HepG2 (cell line): ENCODE data around the gene ADAM15. TPM values are rescaled to one million over a fixed set of nuclear protein-coding genes. Genes with fewer than 3 reads are reported as not detected.
A peak's percentile ranks its signal among the peaks of the same experiment; 100 is the strongest.

Source experiments
- CHD4 ChIP-seq: fragments of 200-600 bp; sonication (generic); IDR thresholded peaks from 2 replicates; pipeline ENCODE4 v1.7.0; 2017; ENCODE audit warnings: mild to moderate bottlenecking, low read length, borderline replicate concordance
- DMTF1 ChIP-seq: sonication (generic); formaldehyde crosslinking; IDR thresholded peaks from 2 replicates; pipeline ENCODE4 v1.4.0; 2020; ENCODE audit warnings: mild to moderate bottlenecking, missing genetic modification reagents
- ESRRA ChIP-seq: sonication (generic); formaldehyde crosslinking; IDR thresholded peaks from 2 replicates; pipeline ENCODE4 v1.5.1; 2020; ENCODE audit warnings: mild to moderate bottlenecking, low read depth, missing genetic modification reagents
- HDAC2 ChIP-seq: sonication (generic); formaldehyde crosslinking; IDR thresholded peaks from 2 replicates; pipeline ENCODE4 v1.4.0; 2020; ENCODE audit warnings: missing genetic modification reagents
- KDM5A ChIP-seq: fragments of 200-600 bp; sonication (generic); IDR thresholded peaks from 2 replicates; pipeline ENCODE4 v1.7.0; 2018; ENCODE audit warnings: antibody characterized with exemption, mild to moderate bottlenecking, low read length, borderline replicate concordance
- NCOA1 ChIP-seq: sonication (generic); formaldehyde crosslinking; IDR thresholded peaks from 2 replicates; pipeline ENCODE4 v1.9.0; 2021; ENCODE audit warnings: missing genetic modification reagents
- NR2F2 ChIP-seq: IDR thresholded peaks from 2 replicates; pipeline ENCODE4 v1.6.1; 2012; ENCODE audit warnings: low read depth, inconsistent platforms, borderline replicate concordance
- PAF1 ChIP-seq: IDR thresholded peaks from 2 replicates; pipeline ENCODE4 v1.6.1; 2016; ENCODE audit warnings: missing genetic modification reagents, missing compliant biosample characterization
- RCOR2 ChIP-seq: IDR thresholded peaks from 2 replicates; pipeline ENCODE4 v1.6.1; 2016; ENCODE audit warnings: missing biosample characterization, missing genetic modification reagents
- RORA ChIP-seq: sonication (generic); formaldehyde crosslinking; IDR thresholded peaks from 2 replicates; pipeline ENCODE4 v1.5.0; 2020; ENCODE audit warnings: mild to moderate bottlenecking, missing genetic modification reagents, moderate library complexity
- SRY ChIP-seq: sonication (generic); formaldehyde crosslinking; IDR thresholded peaks from 2 replicates; pipeline ENCODE4 v1.8.0; 2022; ENCODE audit warnings: mild to moderate bottlenecking, missing genetic modification reagents
- ZBTB20 ChIP-seq: sonication (generic); formaldehyde crosslinking; IDR thresholded peaks from 2 replicates; pipeline ENCODE4 v1.8.1; 2023; ENCODE audit warnings: missing genetic modification reagents, low read depth, mild to moderate bottlenecking, borderline replicate concordance
- ZMYM3 ChIP-seq: sonication (generic); formaldehyde crosslinking; IDR thresholded peaks from 2 replicates; pipeline ENCODE4 v1.5.1; 2020; ENCODE audit warnings: mild to moderate bottlenecking, missing genetic modification reagents
- ZNF558 ChIP-seq: sonication (generic); formaldehyde crosslinking; IDR thresholded peaks from 2 replicates; pipeline ENCODE4 v1.9.0; 2022; ENCODE audit warnings: mild to moderate bottlenecking, missing genetic modification reagents, borderline replicate concordance
- ZNF629 ChIP-seq: sonication (generic); formaldehyde crosslinking; conservative IDR thresholded peaks from 2 replicates; pipeline ENCODE4 v1.5.0; 2020; ENCODE audit warnings: missing genetic modification reagents
- ZSCAN21 ChIP-seq: sonication (generic); formaldehyde crosslinking; IDR thresholded peaks from 2 replicates; pipeline ENCODE4 v1.8.0; 2022; ENCODE audit warnings: mild to moderate bottlenecking, missing genetic modification reagents, moderate library complexity, borderline replicate concordance
- polyA plus RNA-seq, 8 experiments: library from polyadenylated mRNA; depleted of rRNA in 3 of 8; stranded (reverse) in 7 of 8; unstranded in 1 of 8; fragments of >200 nt; fragmentation: Illumina TruSeq in 4 of 8; extraction: Trizol in 4 of 8; gene quantifications; 2 replicates each; pipeline versions ENCODE4 v1.2.1 to v1.2.3, GENCODE V29; 2011 to 2016; ENCODE audit warnings: low read depth in 4 of 8, missing spikeins in 1 of 8, mixed read lengths in 1 of 8; ENCODE audit not compliant: insufficient read depth in 1 of 8
- total RNA-seq, 5 experiments: library from RNA; depleted of rRNA; stranded (reverse); fragments of >200 nt; fragmentation: Illumina TruSeq; extraction: Trizol; gene quantifications; 2 replicates each; pipeline ENCODE4 v1.2.3, GENCODE V29; 2016; ENCODE audit warnings: low read depth in 1 of 5
- TF ChIP-seq, protein P1 (sequence below): sonication (generic); formaldehyde crosslinking; IDR thresholded peaks from 2 replicates; pipeline ENCODE4 v1.4.0; 2020; ENCODE audit warnings: missing genetic modification reagents, borderline replicate concordance
- TF ChIP-seq, protein P2 (sequence below): sonication (generic); formaldehyde crosslinking; IDR thresholded peaks from 2 replicates; pipeline ENCODE4 v1.4.0; 2020; ENCODE audit warnings: missing genetic modification reagents

Gene ADAM15
- total and polyA plus RNA-seq, 2 of the 13 experiments (the other 11 are each of a cell fraction or from before 2014, with no cell fraction given) = 17.9 to 25.6 TPM

- TF ChIP-seq, protein P1, sequence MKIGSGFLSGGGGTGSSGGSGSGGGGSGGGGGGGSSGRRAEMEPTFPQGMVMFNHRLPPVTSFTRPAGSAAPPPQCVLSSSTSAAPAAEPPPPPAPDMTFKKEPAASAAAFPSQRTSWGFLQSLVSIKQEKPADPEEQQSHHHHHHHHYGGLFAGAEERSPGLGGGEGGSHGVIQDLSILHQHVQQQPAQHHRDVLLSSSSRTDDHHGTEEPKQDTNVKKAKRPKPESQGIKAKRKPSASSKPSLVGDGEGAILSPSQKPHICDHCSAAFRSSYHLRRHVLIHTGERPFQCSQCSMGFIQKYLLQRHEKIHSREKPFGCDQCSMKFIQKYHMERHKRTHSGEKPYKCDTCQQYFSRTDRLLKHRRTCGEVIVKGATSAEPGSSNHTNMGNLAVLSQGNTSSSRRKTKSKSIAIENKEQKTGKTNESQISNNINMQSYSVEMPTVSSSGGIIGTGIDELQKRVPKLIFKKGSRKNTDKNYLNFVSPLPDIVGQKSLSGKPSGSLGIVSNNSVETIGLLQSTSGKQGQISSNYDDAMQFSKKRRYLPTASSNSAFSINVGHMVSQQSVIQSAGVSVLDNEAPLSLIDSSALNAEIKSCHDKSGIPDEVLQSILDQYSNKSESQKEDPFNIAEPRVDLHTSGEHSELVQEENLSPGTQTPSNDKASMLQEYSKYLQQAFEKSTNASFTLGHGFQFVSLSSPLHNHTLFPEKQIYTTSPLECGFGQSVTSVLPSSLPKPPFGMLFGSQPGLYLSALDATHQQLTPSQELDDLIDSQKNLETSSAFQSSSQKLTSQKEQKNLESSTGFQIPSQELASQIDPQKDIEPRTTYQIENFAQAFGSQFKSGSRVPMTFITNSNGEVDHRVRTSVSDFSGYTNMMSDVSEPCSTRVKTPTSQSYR (CRISPR knock-in tag) = peak; percentile 17; the same call in 1 of the 2 replicates
- peak; percentile 45 for TF ChIP-seq KDM5A
- TF ChIP-seq RORA (CRISPR knock-in tag) = no peak
- peak; percentile 35; the same call in 1 of the 2 replicates for TF ChIP-seq NCOA1
- no peak for TF ChIP-seq ZBTB20 (CRISPR knock-in tag)
- TF ChIP-seq DMTF1 = no peak
- TF ChIP-seq PAF1 = no peak
- TF ChIP-seq NR2F2 = 0 out of 2 replicates have a peak, but pooled peaks have one; percentile 11
- 0 out of 2 replicates have a peak, but pooled peaks have one; percentile 35 for TF ChIP-seq ZSCAN21 (CRISPR knock-in tag)
- TF ChIP-seq RCOR2 = peak; percentile 52; the same call in 1 of the 2 replicates
- peak; percentile 65; the same call in 1 of the 2 replicates for TF ChIP-seq ESRRA
- TF ChIP-seq CHD4 = peak; percentile 99
- TF ChIP-seq, protein P2, sequence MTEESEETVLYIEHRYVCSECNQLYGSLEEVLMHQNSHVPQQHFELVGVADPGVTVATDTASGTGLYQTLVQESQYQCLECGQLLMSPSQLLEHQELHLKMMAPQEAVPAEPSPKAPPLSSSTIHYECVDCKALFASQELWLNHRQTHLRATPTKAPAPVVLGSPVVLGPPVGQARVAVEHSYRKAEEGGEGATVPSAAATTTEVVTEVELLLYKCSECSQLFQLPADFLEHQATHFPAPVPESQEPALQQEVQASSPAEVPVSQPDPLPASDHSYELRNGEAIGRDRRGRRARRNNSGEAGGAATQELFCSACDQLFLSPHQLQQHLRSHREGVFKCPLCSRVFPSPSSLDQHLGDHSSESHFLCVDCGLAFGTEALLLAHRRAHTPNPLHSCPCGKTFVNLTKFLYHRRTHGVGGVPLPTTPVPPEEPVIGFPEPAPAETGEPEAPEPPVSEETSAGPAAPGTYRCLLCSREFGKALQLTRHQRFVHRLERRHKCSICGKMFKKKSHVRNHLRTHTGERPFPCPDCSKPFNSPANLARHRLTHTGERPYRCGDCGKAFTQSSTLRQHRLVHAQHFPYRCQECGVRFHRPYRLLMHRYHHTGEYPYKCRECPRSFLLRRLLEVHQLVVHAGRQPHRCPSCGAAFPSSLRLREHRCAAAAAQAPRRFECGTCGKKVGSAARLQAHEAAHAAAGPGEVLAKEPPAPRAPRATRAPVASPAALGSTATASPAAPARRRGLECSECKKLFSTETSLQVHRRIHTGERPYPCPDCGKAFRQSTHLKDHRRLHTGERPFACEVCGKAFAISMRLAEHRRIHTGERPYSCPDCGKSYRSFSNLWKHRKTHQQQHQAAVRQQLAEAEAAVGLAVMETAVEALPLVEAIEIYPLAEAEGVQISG (CRISPR knock-in tag) = peak; percentile 0; the same call in 1 of the 2 replicates
- no peak for TF ChIP-seq ZNF558 (CRISPR knock-in tag)
- TF ChIP-seq SRY (CRISPR knock-in tag) = peak; percentile 4; the same call in 1 of the 2 replicates
- TF ChIP-seq HDAC2 (CRISPR knock-in tag) = no peak
- TF ChIP-seq ZNF629 = peak; percentile 98
- peak; percentile 97 for TF ChIP-seq ZMYM3 (CRISPR knock-in tag)
- TF ChIP-seq, all 625 proteins: peak for 24
These were observed 13.2 kb downstream of the ADAM15 start (continued) for GRCh38 chr1:155064111-155064831.
